ENCODE measurements around the gene FAM221B.

FAM221B gene

DNA sequence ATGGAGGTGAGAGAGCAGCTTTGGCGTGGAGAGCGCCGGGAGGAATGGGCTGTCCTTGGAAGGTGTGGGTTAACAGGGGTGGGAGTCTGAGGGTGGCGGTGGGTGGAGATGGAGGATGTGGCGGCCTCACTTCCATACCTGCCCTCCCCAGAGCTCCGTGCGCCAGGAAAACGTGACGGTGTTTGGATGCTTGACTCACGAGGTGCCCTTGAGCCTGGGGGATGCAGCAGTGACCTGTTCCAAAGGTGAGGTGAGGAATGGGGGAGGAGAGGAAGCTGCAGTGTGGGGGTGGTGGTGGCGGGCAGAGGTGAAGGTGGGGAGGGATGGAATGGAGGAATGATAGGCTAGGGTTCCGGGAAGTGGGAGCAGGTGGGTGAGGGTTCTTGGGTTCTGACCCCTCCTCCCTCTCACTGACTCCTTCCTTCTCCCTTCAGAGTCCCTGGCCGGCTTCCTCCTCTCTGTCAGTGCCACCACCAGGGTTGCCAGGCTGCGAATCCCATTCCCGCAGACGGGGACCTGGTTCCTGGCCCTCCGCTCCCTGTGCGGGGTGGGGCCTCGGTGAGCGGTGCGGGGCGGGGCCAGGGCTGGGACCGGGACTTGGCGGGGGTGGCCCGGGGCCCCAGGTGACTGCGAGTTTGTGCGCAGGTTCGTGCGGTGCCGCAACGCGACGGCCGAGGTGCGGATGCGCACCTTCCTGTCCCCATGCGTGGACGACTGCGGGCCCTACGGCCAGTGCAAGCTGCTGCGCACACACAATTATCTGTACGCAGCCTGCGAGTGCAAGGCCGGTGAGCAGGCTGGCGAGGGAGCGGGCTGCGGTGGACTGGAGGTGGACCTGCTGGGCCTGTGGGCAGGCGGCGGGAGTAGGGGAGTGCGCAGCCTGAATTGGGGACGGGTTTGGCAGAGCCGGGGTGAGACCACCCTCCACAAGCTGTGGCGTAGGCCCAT is 17.6 kb upstream of the FAM221B start:
- DNase-seq = no peak

- DNase-seq = peak; percentile 93
These were observed 16.2 kb upstream of the FAM221B start for GRCh38 chr9:35844628-35845270.

DNA sequence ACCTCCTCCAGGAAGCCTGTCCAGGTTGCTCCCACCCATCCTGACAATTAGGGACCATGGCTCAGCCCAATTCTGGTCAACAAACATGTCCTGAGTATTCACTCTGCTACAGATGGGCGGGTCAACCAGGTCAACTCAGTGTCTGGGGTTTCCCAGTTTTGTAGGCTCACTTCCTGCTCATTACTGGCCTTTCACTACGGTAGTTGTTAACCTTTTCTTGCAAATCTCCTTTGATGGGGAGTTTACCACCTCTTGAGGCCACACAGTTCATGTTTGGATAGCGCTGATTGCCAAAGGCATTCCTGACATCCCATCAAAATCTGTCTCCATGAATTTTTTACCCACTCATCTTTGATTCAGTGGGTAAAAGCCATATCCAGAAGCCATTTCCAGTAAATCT is 14.3 kb upstream of the FAM221B start:
- DNase-seq = no peak

DNA sequence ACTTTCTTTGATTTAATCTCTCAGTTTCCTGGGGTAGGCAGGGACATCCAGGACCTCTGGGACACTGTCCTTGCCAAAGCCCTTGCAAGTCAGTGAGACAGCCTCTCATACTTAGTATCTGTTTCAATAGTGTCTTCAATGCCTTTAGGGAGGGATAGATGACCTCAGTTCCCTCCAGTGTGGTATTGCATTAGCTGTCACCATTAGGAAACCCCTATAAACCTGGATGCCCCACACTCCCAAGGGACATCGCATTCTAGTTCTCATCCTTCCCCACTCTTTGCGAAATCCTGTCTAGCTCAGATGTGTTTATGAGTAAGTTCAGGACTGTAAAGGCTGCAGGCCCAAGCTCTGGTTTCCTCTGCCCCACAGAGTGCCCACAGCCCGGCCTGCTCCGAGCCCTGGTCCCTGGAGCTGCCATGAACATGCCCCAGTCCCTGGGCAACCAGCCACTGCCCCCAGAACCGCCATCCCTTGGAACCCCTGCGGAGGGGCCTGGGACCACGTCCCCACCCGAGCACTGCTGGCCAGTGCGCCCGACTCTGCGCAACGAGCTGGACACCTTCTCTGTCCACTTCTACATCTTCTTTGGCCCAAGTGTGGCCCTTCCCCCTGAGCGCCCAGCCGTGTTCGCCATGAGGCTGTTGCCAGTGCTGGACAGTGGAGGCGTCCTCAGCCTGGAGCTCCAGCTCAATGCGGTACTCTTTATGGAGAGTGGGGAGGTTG is 13.7 kb upstream of the FAM221B start:
- DNase-seq = no peak

- DNase-seq = no peak
These were observed 13.0 kb upstream of the FAM221B start for GRCh38 chr9:35841645-35841900.

DNA sequence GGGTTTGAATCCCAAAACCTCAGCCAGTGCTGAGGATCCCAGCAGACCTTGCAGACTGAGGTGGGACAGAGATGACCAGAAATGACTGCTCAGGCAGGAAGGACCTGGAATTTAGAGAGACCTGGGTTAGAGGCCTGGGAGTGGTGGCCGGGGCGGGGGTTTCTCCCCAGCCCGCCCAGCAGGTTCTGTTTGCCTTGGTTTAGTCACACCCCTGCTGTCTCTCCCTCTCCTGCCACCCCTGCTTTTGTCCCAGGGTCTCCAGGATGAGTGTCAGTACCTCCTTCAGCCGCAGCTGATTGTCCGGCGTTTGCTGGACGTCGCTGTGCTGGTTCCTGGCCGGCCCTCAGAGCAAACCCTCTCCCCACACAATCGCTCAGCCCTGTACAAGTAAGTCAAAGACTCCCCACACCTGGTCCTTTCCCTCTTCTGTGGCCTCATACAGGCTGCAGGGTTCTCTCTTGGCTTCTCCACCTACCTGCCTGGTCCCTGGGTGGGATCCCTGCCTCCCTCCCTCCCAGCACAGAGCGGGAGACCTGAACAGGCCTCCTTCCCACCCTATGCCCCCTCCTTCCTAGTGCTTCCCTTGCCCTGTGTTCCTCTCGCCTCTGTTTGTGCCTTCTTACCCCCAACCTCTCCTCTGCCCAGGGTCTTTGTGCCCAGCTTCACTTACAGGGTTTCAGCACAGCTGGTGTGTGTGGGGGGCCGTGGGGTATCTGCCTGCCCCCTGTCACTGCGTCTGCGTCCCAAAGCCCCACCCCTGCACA is 12.5 kb upstream of the FAM221B start:
- no peak for DNase-seq

GRCh38 chr9:35839926-35840325 is 11.4 kb upstream of the FAM221B start:
- DNase-seq = no peak

- no peak for DNase-seq
These were observed 8.1 kb upstream of the FAM221B start for GRCh38 chr9:35836595-35836994.

DNA sequence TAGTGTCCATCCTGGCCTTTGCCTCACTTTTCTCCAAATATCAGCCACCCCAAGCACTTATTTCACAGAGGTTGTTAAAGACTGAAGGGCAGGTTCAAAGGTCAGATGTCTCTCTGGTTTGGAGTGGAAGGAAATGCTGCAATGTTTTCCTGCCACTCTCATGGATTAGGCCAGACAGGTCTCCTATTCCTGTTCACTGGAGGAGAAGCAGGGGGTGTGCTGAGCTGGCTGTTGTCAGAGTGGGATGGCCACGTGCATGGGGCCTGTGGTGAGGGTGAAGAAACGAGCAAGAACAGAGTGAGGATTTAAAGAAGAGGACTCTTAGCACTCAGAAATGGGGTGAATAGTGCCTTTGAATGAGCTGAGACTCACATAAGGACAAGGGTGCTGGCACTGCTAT is 7.2 kb upstream of the FAM221B start:
- peak; percentile 16 for DNase-seq

DNA sequence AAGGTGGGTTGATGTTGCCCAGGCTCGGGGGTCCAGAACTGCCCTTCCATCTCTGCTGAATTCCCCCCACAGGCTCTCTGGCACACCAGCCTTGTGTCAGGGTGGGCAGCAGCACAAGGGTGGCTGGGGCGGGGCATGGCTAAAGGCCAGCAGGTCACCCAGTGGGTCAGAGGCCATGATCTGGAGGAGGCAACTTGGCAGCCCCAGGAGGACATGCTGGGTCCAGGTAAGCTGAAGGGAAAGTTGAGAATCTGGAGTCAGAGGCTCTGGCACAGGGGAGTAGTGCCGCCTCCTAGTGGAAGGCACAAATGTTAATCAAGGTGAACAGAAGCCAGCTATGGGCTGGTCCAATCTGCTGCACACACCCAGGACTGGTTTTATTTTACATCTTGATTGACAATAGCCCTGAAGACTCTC is 6.7 kb upstream of the FAM221B start:
- no peak for DNase-seq

- no peak for DNase-seq
These were observed 6.0 kb upstream of the FAM221B start for GRCh38 chr9:35834260-35835215.

- no peak for DNase-seq
These were observed 4.3 kb upstream of the FAM221B start for GRCh38 chr9:35832814-35833213.

- DNase-seq = no peak
These were observed 2.5 kb upstream of the FAM221B start for GRCh38 chr9:35831040-35831439.

DNA sequence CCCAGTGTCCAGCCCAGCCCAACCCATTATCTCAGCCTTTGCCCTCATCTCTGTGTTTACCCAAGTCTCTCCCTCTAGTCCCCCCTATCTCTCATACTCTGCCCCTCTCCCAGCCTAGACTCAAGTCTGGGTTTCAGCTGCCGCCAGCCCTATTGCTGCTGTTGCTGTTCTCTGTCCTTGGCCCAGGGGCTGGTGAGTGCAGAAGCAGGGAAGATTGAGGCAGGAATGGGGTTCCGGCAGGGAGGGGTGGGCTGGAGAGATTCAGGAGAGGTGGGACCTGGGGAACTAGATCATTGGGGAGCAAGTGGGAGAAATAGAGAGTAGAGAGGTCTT is 1.2 kb upstream of the FAM221B start:
- no peak for DNase-seq

DNA sequence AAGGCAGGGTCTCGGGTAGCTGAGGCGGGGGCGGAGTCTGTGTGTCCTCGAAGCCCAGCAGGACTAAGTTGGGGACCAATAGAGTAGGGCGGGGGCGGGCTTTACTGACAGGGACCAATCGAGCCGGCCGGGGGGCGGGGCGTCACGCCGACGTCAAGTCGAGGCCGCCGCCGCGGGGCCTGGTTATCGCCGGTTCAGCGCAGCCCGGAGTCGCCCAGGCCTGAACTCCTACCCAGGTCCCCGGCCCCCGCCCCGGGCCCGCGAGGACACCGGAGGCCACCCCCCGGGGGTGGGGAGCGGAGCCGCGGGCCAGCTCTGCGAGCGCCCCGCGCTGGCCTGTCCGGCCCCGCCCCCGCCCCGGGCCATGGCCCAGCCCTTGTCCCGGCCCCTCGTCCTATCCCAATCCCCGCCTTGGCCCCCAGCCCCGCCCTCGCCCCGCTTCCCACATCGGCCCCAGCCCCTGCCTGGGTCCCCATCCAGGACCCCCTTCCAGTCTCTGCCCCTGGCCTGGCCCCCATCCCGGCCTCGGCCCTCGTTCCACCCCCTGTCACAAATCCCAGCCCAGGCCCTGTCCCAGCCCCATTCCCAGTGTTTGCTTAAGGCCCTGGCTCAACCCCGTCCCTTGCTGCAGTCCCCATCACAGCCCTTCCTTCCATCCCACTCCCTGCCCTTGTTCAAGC is 692 bp upstream of the FAM221B start, which contains the start of gene TMEM8B:
Gene TMEM8B (plus strand): TSS at position 145 of the 680 bp plus-strand sequence. CDS start 220 bp downstream, at position 365.
- no peak for DNase-seq

DNA sequence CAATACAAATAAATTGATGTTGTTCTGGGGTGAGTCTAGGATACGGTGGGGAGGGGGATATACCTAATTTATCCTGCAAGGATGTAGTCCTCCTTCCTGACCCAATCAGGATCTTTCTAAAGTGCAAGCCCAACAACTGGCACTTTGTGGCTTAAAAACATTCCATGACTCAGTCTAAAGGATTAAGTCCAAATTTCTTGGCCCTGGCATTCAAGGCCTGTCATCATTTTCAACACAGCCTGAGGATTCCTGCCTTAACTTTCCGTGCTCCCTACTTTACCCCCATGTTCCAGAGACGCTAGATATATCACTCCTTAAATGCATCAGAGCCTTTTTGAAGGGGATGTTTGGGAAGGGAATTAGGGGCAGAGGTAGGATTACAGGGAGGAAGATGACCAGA is 1.0 kb downstream of the FAM221B start:
- DNase-seq = no peak

DNA sequence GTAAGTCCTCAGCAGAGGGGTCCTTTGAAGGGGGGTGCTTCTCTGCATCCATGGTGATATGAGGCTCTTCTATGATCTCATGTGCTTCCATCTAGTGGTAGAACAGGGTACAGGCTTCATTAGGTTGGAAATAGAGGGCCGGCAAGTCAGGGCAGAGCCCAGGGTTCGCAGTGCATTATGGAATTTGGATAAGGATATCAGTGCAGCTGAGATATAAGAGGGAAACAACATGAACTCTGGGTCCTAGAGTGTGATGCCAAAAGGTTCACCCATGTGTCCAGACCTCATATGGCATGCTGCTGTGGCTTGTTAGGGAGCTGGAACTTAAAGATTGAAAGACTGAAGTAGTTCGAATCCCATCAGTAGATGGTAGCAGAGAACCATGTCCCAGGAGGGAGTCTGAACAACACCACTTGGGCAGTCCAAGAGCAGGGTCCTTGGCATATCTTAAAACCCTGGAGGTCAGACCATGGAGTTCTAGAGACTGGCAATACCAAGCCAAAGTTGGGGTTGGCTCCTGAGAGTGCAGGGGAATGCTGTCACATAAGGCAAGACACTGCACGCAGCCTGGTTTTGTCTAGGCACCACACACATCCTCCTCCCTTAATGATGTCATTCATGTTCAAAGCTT is 2.3 kb downstream of the FAM221B start:
- DNase-seq = peak; percentile 24

GRCh38 chr9:35822926-35823325 is 5.6 kb downstream of the FAM221B start:
- no peak for DNase-seq

GRCh38 chr9:35820076-35820475 is 8.5 kb downstream of the FAM221B start:
- no peak for DNase-seq

GRCh38 chr9:35818341-35818740 is 10.2 kb downstream of the FAM221B start:
- DNase-seq = no peak

DNA sequence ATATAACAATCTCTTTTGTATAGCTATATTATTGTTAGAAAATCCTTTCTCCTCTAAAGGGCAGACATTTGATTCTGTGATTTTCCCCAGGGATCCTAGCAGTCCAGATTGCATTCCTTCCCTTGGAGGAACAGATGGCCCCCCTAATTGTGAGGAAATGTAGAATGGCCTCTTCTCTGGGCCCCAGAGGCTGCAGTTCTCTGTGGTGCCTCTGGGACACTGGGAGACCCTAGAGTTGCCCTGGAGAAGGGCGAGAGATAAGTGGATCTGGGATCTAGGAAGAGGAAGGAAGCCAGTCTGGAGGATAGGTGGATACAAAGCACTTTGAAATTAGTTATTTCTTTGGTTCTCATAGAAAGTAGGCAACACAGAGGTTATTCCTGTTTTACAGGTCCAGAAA is 11.8 kb downstream of the FAM221B start:
- no peak for DNase-seq

Measured in GF-D8 (cell line).